Keratinocyte (primary cell): Measurements from ENCODE around the gene PNKD.

Experiments used
- CTCF ChIP-seq, 3 experiments: IDR thresholded peaks in 1 of 3; conservative IDR thresholded peaks in 1 of 3; optimal IDR thresholded peaks in 1 of 3; 2 replicates in 2 of 3; 3 replicates in 1 of 3; pipeline versions ENCODE3 to v1.5.1; 2011; ENCODE audit warnings: low read length in 3 of 3, mild to moderate bottlenecking in 3 of 3, moderate library complexity in 2 of 3, control low read depth in 1 of 3, inconsistent platforms in 1 of 3; ENCODE audit not compliant: insufficient read depth in 2 of 3; ENCODE audit errors: extremely low read depth in 1 of 3
- EZH2 ChIP-seq: IDR thresholded peaks from one replicate; pipeline ENCODE4 v1.6.1; 2012; ENCODE audit warnings: inconsistent platforms, mild to moderate bottlenecking, low read length, moderate library complexity

GRCh38 chr2:218327451-218328210, 57.3 kb downstream of the PNKD start:
- TF ChIP-seq CTCF (optimal IDR thresholded peaks at IDR 0.05 in 1 of 3, IDR thresholded peaks at IDR 0.05 in 1 of 3, conservative IDR thresholded peaks at IDR 0.05 in 1 of 3; ENCODE audit: extremely low read depth in 1 of 3, insufficient read depth in 2 of 3, low read length in 3 of 3) = no peak
- TF ChIP-seq EZH2 = no peak
